MV-4-11 (cell line): ENCODE results near the gene PDGFRA.
"Not testable (repeated sequence)": the region's sequence is repeated elsewhere in the genome, so short reads cannot be mapped to it uniquely, and the experiment has no call there.

Experiments used
- DNase-seq: peaks from one replicate; lab custom pipeline; 2025; lab: John Stamatoyannopoulos, UW

PDGFRA gene

GRCh38 chr4:54320826-54321685 is 92.0 kb downstream of the PDGFRA start:
- no peak for DNase-seq

GRCh38 chr4:54322818-54323417 is 93.8 kb downstream of the PDGFRA start:
- DNase-seq, result peak; percentile 17

- DNase-seq, result no peak
Observed at GRCh38 chr4:54330896-54331295, 101.8 kb downstream of the PDGFRA start.

- DNase-seq, result no peak
Observed at GRCh38 chr4:54332542-54332941, 103.4 kb downstream of the PDGFRA start.

- DNase-seq, result no peak
Observed at GRCh38 chr4:54333657-54334056, 104.6 kb downstream of the PDGFRA start.

- not testable (repeated sequence) for DNase-seq
Observed at GRCh38 chr4:54334769-54335168, 105.7 kb downstream of the PDGFRA start.

- DNase-seq, result no peak
Observed at GRCh38 chr4:54337009-54337408, 107.9 kb downstream of the PDGFRA start.

- DNase-seq, result not testable (repeated sequence)
Observed at GRCh38 chr4:54342067-54342466, 113.0 kb downstream of the PDGFRA start.
